ENCODE data around the gene PAX3.

GRCh38 chr2:222336931-222337330, 38.1 kb upstream of the PAX3 start:
- TF ChIP-seq CTCF (IDR thresholded peaks at IDR 0.05) (no peak), POLR2AphosphoS5 (IDR thresholded peaks at IDR 0.05) (no peak)

Data from upper lobe of left lung (tissue), 4 donors.